ENCODE results near the gene STX7.

Gene STX7

GRCh38 chr6:132506869-132507808, 5.8 kb downstream of the STX7 start:
- no peak for DNase-seq

DNA sequence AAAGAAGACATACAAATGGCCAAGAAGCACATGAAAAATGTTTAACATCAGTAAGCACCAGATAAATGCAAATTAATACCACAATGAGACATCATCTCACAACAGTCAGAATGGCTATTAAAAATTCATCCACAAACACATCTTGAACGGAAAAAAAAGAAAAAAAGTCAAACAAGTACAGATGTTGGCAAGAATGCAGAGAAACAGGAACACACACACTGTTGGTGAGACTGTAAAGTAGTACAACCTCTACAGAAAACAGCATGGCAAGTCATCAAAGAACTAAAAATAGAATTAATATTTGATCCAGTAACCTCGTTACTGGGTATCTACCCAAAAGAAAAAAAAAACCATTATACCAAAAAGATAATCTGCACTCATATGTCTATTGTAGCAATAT, 6.5 kb downstream of the STX7 start:
- DNase-seq: no peak

DNA sequence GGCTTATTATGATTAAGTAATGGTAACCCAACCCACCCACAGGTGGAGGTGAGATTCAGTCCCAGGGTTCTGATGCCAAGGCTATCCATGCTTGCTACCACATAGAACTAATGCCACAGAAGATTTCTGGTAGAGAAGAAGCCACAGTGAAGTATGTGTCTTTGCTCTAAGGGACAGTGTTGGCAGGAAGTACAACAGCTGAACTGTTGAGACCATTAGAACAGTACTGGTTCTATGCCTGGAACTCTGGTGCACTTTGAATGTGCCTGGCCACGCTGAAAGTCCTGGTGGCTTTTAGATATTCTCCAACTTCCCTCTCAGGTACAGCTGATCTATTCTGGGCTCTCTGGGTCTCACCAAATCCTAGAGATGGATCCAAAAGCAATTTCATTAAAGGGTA, 7.8 kb downstream of the STX7 start:
- no peak for DNase-seq

- DNase-seq: no peak
Measured at GRCh38 chr6:132504757-132505156, 8.2 kb downstream of the STX7 start.

GRCh38 chr6:132499757-132500156, 13.2 kb downstream of the STX7 start:
- DNase-seq: no peak

DNA sequence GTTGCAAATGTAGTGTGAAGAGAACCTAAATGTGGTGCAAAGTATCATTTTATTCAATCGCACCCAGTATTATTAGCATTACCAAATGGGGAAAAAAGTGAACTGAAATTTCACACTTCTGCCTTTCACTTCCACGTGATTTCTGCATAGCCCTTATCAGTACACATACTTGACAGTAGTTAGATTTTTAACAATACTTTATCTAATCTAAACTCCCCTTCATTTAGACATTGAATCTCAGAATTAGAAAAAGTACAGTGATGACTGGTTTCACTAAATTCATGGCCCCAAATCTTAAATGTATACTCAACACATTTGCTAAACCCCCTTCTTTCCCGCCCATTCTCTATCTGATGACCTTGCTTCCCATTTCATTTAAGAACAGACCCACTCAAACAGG, 14.3 kb downstream of the STX7 start:
- no peak for DNase-seq

GRCh38 chr6:132496519-132497180, 16.3 kb downstream of the STX7 start:
- no peak for DNase-seq

- DNase-seq: no peak
Measured at GRCh38 chr6:132495604-132496079, 17.3 kb downstream of the STX7 start.

DNA sequence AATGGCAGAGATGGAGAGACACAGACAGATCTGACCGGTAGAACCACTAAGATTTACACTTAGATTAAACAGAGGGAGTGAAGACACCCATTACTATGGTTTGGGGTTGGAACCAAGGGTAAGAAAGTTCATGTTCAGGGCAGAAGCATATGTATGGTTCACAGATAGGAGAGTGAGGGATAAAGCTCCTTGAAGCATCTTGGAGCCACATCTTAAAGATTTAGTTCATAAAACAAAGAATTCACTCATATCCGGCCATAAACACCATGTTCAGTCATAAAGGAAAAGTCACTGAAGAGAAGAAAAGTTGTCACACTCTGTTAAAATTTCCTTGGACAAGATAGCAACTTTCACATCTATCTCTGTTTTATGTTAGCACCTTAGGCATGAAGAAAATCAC, 18.0 kb downstream of the STX7 start:
- DNase-seq: no peak

DNA sequence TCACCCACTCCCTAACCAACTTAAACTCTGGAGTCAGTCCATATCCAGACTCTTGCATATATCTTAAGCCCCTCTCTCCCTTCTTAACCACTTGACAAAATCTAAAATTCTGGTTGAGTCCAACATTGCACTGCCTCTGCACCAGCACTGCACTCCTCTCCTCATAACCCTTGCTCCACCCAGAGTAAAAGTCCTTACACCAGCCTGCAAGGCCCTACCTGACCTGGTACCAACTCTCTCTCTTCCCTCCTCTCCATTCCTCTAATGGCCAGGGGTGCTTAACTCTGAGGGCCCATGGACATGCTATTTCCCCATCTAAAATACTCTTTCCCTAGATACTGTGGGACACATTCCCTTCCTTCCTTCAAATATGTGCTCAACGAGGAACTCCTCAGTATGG, 21.0 kb downstream of the STX7 start:
- DNase-seq: no peak

DNA sequence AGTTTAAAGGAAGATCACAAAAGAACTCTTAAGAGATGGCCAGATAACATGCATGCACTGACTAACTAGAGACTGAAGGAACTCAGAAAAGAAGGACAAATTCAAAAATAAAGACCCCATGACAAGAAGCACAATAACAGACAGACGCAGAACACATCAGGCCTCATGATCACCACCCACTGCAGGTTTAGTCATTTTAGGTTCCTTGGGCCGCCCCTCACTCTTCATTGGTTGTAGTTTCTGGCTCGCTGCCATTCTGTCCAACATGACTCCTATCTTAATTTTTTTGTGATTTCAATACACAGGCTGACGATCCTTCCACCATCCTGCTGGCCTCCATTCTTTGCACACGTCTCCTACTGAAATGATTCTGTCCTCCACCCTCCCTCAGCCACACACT, 21.6 kb downstream of the STX7 start:
- DNase-seq: peak in 1 of 2 experiments; percentile 21

- DNase-seq: no peak
Measured at GRCh38 chr6:132490478-132491204, 22.3 kb downstream of the STX7 start.

- no peak for DNase-seq
Measured at GRCh38 chr6:132490024-132490423, 22.9 kb downstream of the STX7 start.

- DNase-seq: no peak
Measured at GRCh38 chr6:132489376-132489775, 23.5 kb downstream of the STX7 start.

DNA sequence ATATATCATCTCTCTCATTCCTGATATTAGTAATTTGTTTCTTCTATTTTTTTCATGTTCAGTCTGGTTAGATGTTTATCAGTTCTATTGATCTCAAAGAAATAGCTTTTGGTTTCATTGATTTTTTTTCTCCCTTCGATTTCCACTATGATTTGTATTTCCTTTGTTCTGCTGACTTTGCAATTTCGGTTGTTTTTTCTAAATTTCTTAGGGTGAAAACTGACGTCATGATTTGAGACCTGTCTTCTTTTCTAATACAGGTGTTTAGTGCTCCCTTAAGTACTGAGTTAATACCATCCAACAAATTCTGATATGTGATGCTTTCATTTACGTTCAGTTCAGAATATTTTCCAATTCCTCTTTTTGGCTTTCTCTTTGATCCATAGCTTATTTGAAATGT, 25.2 kb downstream of the STX7 start:
- DNase-seq: no peak

- DNase-seq: no peak
Measured at GRCh38 chr6:132484680-132485018, 28.3 kb downstream of the STX7 start.

DNA sequence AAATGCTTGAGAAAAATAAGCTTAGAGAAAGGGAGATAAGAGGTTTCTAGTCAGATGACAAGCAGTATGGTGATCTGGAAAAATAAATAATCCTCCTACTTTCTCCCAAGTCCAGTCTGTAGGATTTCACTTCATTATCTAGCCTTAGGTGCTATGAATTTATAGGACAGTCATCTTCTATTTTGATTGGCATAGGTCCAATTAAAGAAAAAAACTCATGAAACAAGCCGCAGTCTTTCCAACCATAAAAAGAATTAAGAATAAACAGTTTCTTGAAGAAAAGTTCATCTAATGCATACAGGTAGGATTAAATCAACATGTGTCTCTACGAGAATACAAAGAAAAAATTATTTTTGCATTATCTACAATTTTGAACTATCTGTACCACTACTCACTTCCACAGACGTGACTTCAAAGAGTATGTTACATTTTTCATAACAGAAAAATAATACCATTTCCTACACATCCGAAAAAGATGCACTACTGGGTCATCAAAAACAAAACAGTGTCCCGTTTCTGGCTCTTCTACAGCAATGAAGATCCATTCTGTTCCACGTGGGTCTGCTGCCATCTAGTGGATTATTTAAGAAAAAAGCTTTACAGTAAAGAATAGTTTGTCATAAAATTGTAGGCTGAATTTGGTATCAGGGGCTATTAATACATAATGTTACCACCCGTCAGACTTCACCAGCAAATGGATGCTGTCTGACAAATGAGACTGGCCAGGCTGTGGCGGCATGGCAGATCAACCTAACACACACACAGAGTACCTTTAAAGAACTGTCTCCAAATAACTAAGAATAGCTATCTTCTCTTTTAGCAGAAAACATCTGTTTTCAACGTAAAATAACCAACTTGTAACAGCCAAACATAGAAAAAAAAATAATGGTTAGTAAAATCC, 28.9 kb downstream of the STX7 start:
- DNase-seq: no peak

- no peak for DNase-seq
Measured at GRCh38 chr6:132482581-132482980, 30.3 kb downstream of the STX7 start.

DNA sequence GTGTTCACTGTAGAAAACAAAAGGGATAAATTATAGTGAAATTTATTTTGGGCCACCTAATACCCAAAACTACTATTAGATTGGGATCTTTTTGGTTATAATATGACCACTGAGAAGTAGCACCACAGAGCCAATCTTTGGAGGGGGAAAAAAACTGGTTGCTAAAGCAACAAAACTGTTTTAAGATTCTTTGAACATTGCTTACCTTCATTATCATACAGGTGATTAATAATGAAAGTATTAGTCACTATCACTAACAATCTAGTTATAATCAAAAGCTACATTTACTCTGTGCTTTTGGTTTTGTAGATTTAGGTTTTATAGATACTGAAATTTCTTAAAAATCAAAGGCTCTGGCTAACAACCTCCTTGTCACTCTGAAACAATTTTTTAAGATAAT, 31.7 kb downstream of the STX7 start:
- DNase-seq: no peak

GRCh38 chr6:132479131-132479530, 33.8 kb downstream of the STX7 start:
- DNase-seq: no peak

DNA sequence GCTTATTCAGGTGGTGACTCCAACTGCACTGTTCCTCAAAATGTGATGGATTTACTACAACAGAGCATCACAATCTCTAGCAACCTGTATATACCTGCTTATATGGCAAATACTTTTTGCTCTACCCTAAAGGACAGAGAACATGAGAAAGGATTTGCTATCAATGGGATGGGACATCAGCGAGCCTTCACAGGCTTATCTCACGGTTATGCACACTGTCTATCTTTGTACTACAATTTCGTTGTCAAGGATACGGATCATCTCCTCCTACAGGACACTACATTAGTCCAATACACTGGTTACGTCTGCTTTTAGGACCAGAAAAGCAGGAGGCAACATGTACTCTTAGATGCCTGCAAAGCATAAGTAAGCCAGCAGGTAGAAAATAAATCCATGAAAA, 34.2 kb downstream of the STX7 start:
- no peak for DNase-seq

DNA sequence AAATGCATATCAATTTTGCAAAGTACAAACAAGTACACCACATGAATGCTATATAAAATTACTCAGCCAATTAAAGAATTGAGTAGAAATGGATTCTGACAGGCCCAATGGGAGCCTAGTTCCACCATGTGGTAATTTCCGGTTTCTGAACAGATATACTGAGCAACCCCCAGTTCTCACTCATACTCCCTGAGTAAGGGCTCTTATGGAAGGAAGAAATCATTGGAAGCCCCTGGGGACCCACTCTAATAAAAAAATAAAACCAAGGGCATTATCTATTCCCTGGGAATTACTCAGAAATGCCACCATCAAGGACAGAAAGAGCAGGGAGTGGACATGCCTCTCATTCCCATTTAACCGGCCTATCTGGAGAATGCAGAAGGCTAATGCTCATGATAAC, 34.6 kb downstream of the STX7 start:
- DNase-seq: no peak

DNA sequence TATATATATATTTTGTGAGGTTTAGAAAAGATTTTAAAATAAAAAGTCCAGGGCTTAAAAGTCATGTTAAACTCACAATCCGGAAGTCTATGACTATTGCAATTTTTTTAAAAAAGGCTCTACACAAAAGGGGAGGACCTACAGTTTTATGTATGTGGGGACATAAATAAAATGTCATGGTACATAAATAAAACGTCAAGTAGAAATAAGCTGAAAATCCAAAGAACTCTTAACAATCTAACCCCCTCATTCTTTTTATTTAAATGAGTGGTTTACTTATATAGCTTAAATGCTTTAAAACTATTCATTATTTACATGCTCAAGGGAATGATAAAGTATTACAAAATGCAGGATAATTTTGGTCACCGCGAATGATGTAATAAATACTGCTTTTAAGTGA, 36.2 kb downstream of the STX7 start:
- no peak for DNase-seq
